Nephron progenitor cell (in vitro differentiated cells): ENCODE data around the gene DTX2.
"Not testable (repeated sequence)": the region's sequence is repeated elsewhere in the genome, so short reads cannot be mapped to it uniquely, and the experiment has no call there.

ENCODE experiments used
- DNase-seq: peaks from one replicate; pipeline ENCODE4 v3.0.0; 2021
- H3K27ac Mint-ChIP-seq: 2 replicates; pipeline ENCODE4 v1.8.0; 2021; ENCODE audit warnings: mild to moderate bottlenecking, moderate library complexity, mixed read lengths
- H3K27me3 Mint-ChIP-seq: 2 replicates; pipeline ENCODE4 v1.8.0; 2021; ENCODE audit warnings: mild to moderate bottlenecking, low read depth, mixed read lengths; ENCODE audit not compliant: poor library complexity
- H3K36me3 Mint-ChIP-seq: 2 replicates; pipeline ENCODE4 v1.8.0; 2021; ENCODE audit warnings: low read depth, mixed read lengths
- H3K4me1 Mint-ChIP-seq: 2 replicates; pipeline ENCODE4 v1.8.0; 2021; ENCODE audit warnings: mixed read lengths
- H3K4me3 Mint-ChIP-seq: 2 replicates; pipeline ENCODE4 v1.8.0; 2021; ENCODE audit warnings: mild to moderate bottlenecking, moderate library complexity, mixed read lengths
- H3K9me3 Mint-ChIP-seq: 2 replicates; pipeline ENCODE4 v1.8.0; 2021; ENCODE audit warnings: mild to moderate bottlenecking, moderate library complexity, mixed read lengths

Gene DTX2

DNA sequence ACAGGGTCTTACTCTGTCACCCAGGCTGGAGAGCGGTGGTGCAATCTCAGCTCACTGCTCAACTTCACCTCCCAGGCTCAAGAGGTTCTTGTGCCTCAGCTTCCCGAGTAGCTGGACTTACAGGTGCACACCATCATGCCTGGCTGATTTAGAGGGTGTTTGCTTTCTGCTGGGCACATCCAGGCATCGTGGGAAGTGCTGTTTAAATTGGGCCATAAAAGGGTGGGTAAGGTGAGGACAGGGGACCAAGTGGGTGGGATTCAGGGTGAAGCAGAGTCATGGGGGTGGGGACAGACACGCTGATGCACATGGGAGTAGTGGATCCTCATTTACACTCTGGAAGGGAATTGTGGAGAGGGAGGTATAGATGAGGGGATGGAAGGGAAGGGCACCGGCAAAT is 3.5 kb downstream of the DTX2 start:
- DNase-seq, H3K4me1 Mint-ChIP-seq, H3K36me3 Mint-ChIP-seq, H3K27me3 Mint-ChIP-seq, H3K4me3 Mint-ChIP-seq, H3K27ac Mint-ChIP-seq, H3K9me3 Mint-ChIP-seq: not testable (repeated sequence)

GRCh38 chr7:76465950-76466349 is 4.4 kb downstream of the DTX2 start:
- not testable (repeated sequence) for H3K4me1 Mint-ChIP-seq, H3K27ac Mint-ChIP-seq, H3K27me3 Mint-ChIP-seq, DNase-seq, H3K36me3 Mint-ChIP-seq, H3K4me3 Mint-ChIP-seq, H3K9me3 Mint-ChIP-seq

DNA sequence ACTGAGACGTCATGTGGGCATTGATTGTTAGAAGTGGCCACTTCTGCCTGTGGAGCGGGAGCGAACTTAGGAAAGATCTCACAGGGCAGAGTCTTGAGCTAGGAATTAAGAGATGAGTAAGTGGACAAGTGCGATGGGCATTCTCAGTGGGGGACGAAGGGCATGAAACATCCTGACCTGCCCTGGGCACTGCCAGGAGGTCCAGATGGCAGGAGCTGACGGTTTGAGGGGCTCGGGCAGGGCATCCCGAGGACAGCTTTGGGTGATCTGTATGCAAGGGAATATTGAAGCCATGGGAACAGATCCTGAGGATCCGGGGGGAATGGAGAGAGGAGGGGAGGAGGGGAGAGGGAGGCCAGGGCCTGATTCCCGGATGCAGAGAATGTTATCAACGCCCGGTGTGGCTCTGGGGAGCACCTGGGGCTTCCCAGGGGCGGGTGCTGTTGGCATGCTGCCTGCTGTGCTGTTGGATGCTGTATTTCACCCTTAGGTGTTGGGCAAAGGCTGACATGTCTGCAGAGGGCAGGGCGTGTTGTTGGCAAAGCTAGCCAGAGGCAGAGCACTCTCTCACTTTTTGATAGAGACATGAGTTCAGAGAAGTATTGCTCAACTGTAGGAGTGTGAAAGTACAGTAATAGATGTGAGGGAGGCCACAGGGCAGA is 6.4 kb downstream of the DTX2 start:
- H3K27me3 Mint-ChIP-seq, H3K4me1 Mint-ChIP-seq, H3K36me3 Mint-ChIP-seq, DNase-seq, H3K9me3 Mint-ChIP-seq, H3K4me3 Mint-ChIP-seq, H3K27ac Mint-ChIP-seq: not testable (repeated sequence)

GRCh38 chr7:76471556-76472221 is 10.2 kb downstream of the DTX2 start:
- not testable (repeated sequence) for H3K36me3 Mint-ChIP-seq, H3K9me3 Mint-ChIP-seq

DNA sequence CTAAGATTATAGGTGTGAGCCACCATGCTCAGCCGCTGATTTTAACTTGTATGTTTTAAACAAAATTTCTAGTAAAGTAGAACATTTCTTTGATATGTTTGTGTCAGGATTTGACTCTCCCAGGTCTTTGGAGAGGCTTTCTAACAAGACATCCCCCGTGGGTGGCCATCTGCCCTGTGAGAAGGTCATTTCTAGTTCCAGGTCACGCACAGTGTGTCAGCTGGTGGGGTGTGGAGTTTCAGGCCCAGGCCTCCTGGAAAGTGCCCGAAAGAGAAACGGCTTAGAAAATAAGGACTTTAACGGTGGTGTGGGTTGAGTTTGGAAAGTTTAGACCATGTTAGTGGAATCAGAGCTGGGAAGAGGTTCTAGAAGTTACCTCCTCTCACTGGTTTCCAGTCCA is 11.6 kb downstream of the DTX2 start:
- not testable (repeated sequence) for H3K4me1 Mint-ChIP-seq, DNase-seq, H3K27ac Mint-ChIP-seq, H3K36me3 Mint-ChIP-seq, H3K4me3 Mint-ChIP-seq, H3K27me3 Mint-ChIP-seq, H3K9me3 Mint-ChIP-seq

More at GRCh38 chr7:76471556-76472221, 10.2 kb downstream of the DTX2 start:
- H3K27me3 Mint-ChIP-seq, H3K27ac Mint-ChIP-seq, H3K4me1 Mint-ChIP-seq, H3K4me3 Mint-ChIP-seq, DNase-seq: not testable (repeated sequence)

- not testable (repeated sequence) for H3K36me3 Mint-ChIP-seq, DNase-seq, H3K4me1 Mint-ChIP-seq, H3K27me3 Mint-ChIP-seq, H3K27ac Mint-ChIP-seq, H3K9me3 Mint-ChIP-seq, H3K4me3 Mint-ChIP-seq
Measured at GRCh38 chr7:76476280-76476679, 14.8 kb downstream of the DTX2 start.

- not testable (repeated sequence) for DNase-seq, H3K27me3 Mint-ChIP-seq, H3K36me3 Mint-ChIP-seq, H3K9me3 Mint-ChIP-seq, H3K4me3 Mint-ChIP-seq, H3K27ac Mint-ChIP-seq, H3K4me1 Mint-ChIP-seq
Measured at GRCh38 chr7:76476742-76477474, 15.4 kb downstream of the DTX2 start.

DNA sequence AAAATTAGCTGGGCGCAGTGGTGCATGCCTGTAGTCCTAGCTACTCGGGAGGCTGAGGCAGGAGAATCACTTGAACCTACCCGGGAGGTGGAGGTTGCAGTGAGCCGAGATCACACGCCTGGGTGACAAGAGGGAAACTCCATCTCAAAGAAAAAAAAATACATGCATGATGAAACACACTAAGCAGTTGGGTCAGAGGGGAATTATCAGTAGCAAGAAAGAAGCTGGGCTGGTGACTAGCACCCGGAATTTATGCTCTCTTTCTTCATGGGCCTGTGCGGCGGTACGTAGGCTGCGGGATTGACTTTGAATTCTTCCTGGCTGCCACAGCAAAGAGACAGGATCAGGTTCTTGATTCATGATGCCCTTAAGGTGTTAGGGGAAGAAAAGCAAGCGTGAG is 18.1 kb downstream of the DTX2 start:
- DNase-seq, H3K36me3 Mint-ChIP-seq, H3K27me3 Mint-ChIP-seq, H3K27ac Mint-ChIP-seq, H3K4me1 Mint-ChIP-seq, H3K9me3 Mint-ChIP-seq, H3K4me3 Mint-ChIP-seq: not testable (repeated sequence)

- not testable (repeated sequence) for DNase-seq, H3K27me3 Mint-ChIP-seq, H3K4me3 Mint-ChIP-seq
Measured at GRCh38 chr7:76480403-76481253, 19.1 kb downstream of the DTX2 start.

DNA sequence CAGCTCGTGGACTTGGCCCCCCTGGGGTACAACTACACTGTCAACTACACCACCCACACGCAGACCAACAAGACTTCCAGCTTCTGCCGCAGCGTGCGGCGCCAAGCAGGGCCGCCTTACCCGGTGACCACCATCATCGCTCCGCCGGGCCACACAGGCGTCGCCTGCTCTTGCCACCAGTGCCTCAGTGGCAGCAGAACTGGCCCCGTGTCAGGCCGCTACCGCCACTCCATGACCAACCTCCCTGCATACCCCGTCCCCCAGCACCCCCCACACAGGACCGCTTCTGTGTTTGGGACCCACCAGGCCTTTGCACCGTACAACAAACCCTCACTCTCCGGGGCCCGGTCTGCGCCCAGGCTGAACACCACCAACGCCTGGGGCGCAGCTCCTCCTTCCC is 21.2 kb downstream of the DTX2 start:
- H3K9me3 Mint-ChIP-seq, H3K4me3 Mint-ChIP-seq: not testable (repeated sequence)

More at GRCh38 chr7:76480403-76481253, 19.1 kb downstream of the DTX2 start:
- not testable (repeated sequence) for H3K4me1 Mint-ChIP-seq, H3K9me3 Mint-ChIP-seq, H3K27ac Mint-ChIP-seq, H3K36me3 Mint-ChIP-seq

GRCh38 chr7:76483081-76483480 is 21.6 kb downstream of the DTX2 start:
- H3K4me3 Mint-ChIP-seq, H3K36me3 Mint-ChIP-seq, H3K4me1 Mint-ChIP-seq, H3K27ac Mint-ChIP-seq, DNase-seq, H3K27me3 Mint-ChIP-seq, H3K9me3 Mint-ChIP-seq: not testable (repeated sequence)

More for the DNA sequence above, 21.2 kb downstream of the DTX2 start:
- H3K4me1 Mint-ChIP-seq, H3K36me3 Mint-ChIP-seq, H3K27ac Mint-ChIP-seq, DNase-seq, H3K27me3 Mint-ChIP-seq: not testable (repeated sequence)

DNA sequence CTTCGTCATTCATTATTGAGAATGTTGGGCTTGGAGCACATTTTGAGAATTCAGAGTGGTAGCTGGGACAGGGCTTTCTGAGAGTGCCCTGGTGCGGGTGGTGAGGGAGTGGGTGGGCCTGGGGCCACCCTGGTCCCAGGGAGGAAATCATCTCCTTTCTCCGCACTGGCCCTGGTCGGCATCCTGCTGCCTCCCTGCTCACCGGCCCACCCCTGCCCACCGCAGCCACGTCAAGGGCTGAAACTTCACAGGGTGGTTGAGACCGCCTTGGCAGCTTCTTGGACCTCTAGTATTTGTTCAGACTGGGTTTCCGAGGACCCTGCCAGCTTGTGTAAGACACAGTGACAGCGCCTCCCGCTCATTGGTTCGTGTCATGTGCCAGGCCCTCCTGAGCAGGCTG is 22.9 kb downstream of the DTX2 start:
- H3K9me3 Mint-ChIP-seq, H3K4me3 Mint-ChIP-seq, H3K27ac Mint-ChIP-seq, H3K4me1 Mint-ChIP-seq, H3K36me3 Mint-ChIP-seq, H3K27me3 Mint-ChIP-seq, DNase-seq: not testable (repeated sequence)

- not testable (repeated sequence) for H3K27ac Mint-ChIP-seq, H3K36me3 Mint-ChIP-seq, DNase-seq, H3K27me3 Mint-ChIP-seq, H3K4me1 Mint-ChIP-seq, H3K9me3 Mint-ChIP-seq, H3K4me3 Mint-ChIP-seq
Measured at GRCh38 chr7:76485822-76486610, 24.5 kb downstream of the DTX2 start.
